Measurements from ENCODE around the gene CCNY.

CCNY gene

DNA sequence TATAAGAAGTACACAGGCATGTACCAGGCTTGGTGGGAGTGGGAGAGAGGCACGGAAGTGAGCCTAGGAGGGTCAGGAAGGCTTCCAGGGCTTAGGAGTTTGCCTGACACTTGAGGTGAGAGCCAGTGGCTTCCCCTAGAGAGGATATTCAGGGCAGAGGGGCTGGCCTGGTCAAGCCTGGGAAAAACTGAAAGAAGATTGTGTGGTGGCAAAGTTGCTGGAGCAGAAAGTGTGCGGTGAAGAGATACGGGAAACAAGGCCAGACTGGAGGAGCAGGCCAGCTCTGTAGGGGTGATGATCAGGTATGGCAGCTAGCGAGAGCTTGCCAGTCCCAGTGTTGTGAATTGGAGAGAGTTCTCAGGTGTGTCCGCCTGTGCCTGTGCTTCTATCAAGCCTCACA is 129.9 kb downstream of the CCNY start:
- no peak overlapping the region for H3K4me3 ChIP-seq (ENCODE audit: low read depth, low read length)
- TF ChIP-seq, protein P1, sequence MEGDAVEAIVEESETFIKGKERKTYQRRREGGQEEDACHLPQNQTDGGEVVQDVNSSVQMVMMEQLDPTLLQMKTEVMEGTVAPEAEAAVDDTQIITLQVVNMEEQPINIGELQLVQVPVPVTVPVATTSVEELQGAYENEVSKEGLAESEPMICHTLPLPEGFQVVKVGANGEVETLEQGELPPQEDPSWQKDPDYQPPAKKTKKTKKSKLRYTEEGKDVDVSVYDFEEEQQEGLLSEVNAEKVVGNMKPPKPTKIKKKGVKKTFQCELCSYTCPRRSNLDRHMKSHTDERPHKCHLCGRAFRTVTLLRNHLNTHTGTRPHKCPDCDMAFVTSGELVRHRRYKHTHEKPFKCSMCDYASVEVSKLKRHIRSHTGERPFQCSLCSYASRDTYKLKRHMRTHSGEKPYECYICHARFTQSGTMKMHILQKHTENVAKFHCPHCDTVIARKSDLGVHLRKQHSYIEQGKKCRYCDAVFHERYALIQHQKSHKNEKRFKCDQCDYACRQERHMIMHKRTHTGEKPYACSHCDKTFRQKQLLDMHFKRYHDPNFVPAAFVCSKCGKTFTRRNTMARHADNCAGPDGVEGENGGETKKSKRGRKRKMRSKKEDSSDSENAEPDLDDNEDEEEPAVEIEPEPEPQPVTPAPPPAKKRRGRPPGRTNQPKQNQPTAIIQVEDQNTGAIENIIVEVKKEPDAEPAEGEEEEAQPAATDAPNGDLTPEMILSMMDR (IDR thresholded peaks at IDR 0.05; ENCODE audit: control insufficient read depth, extremely low read depth, insufficient read depth): no peak
- no peak for DNase-seq (ENCODE audit: low read depth)

DNA sequence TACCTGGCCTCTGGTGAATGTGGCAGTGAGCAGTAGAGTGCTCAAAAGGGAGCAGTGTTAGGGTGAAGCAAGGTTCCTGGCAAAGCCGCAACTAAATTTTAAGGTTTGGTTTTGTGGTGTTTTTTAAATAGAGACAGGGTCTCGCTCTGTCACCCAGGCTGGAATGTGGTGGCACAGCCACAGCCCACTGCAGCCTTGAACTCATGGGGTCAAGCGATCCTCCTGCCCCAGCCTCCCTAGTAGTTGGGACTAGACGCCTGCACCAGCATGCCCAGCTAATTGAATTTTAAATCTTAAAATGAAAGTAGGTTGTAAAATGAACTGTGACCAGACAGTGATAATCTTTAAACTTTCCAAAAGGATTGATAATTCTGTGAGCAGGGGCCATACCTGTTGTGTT is 130.4 kb downstream of the CCNY start:
- H3K4me3 ChIP-seq (ENCODE audit: low read depth, low read length): no peak overlapping the region
- DNase-seq (ENCODE audit: low read depth): no peak

DNA sequence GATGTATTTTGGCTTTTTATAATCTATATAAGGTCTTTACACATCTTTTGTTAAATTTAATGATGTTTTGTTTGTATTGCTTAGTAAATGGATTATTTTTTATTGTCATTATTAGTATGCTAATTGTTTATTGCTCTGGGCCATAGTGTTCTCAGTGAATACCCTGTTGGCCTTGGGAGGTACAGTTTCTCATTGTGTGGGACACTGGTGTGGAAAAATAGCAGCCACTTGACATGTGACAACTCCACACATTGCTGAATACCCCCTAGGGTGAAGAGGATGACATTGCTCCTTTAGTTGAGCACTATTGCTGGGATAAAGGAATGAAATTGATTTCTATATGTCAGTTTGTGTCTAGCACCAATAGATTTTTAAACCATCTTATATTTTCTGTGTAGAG is 130.9 kb downstream of the CCNY start:
- TF ChIP-seq, protein P1 (IDR thresholded peaks at IDR 0.05; ENCODE audit: control insufficient read depth, extremely low read depth, insufficient read depth): no peak
- no peak overlapping the region for H3K4me3 ChIP-seq (ENCODE audit: low read depth, low read length)

More for the DNA sequence above, 130.4 kb downstream of the CCNY start:
- TF ChIP-seq, protein P1 (IDR thresholded peaks at IDR 0.05; ENCODE audit: control insufficient read depth, extremely low read depth, insufficient read depth): no peak

DNA sequence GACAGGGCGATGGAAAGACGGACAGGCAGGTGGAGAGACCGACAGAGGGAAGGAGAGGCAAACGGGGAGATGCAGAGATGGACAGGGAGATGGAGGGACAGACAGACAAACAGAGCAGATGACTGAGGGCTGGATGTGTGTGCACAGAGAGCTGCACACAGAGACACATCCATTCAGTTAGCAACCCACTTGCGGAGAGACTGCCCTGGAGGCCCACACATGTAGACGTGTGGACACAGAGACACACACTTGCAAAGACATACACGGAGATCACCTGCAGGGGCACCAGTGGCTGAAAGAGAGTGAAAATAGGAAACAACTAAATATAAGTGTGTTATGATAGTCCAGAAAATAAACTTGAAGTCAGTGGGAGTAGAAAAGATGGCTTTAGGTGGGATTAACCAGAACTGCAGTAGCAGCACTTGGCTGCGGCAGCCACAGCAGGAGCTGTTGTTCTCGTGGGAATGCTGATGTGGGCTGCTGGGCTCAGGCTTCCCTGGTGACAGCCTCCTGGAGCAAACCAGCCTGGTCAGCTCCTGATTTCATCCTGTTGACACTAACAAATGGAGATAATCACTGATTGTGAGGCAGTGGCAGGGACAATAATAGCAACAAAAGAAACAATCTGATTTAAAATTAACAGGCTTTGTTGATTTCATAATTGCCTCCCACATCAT is 134.1 kb downstream of the CCNY start:
- DNase-seq (ENCODE audit: low read depth): no peak
- no peak overlapping the region for H3K4me3 ChIP-seq (ENCODE audit: low read depth, low read length)
- TF ChIP-seq, protein P1 (IDR thresholded peaks at IDR 0.05; ENCODE audit: control insufficient read depth, extremely low read depth, insufficient read depth): no peak

More for the DNA sequence above, 130.9 kb downstream of the CCNY start:
- DNase-seq (ENCODE audit: low read depth): no peak

DNA sequence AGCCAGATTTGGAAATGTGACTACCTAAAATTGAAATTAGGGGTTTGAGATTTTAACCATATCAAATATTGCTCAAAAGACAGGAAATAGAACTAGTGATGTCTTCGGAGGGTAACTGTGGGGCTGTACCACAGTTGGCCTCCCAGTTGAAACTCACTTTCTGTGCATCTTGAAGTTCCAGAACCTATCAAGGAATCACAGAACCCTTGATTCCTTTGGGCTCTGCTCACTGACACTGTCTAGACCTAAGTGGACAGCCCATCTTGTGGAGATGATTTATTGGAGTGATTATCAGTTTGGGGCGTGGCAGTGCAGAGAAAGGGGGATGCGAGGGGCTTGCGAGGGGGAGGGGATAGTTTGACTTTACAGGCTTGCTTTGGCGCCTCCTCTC is 134.6 kb downstream of the CCNY start:
- TF ChIP-seq, protein P1 (IDR thresholded peaks at IDR 0.05; ENCODE audit: control insufficient read depth, extremely low read depth, insufficient read depth): no peak
- no peak for DNase-seq (ENCODE audit: low read depth)
- H3K4me3 ChIP-seq (ENCODE audit: low read depth, low read length): no peak overlapping the region

DNA sequence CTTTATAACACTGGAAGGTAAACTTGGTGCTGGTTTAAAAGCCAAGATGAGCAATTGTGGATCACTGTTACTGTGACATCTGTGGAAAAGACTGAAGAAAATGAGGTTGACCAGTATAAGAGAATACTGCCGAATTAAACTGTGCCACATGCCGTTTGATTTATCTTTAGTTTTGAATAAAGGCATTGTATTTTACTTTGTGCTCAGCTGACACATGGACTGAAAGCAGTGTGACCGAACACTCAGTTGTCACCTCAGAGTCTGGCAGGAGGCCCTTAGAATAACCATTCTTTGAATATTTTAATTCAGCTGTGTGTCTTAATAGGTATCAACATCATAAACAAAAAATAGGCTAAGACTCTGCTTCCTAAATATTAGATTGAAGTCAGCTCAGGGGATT is 135.1 kb downstream of the CCNY start:
- TF ChIP-seq, protein P1 (IDR thresholded peaks at IDR 0.05; ENCODE audit: control insufficient read depth, extremely low read depth, insufficient read depth): no peak

DNA sequence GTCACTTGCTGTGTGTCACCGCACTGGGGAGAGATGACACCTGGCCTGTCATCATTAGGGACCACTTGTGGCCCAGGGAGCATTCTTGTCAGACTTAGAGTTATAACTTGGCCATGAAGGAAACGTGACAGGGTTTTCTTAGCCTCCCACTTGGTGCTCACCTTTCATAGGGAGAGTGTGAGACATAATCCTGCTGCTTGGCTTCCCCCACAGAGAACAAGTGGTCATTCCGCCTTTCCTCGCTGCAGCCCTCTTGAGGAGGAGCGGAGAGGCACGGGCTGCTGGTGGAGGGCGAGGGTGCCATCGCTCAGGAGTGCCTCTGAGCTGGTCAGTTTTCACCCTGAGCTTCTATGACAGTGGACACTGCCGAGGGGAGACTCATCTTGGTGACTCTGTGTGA is 143.8 kb downstream of the CCNY start:
- no peak overlapping the region for H3K4me3 ChIP-seq (ENCODE audit: low read depth, low read length)
- TF ChIP-seq, protein P1 (IDR thresholded peaks at IDR 0.05; ENCODE audit: control insufficient read depth, extremely low read depth, insufficient read depth): no peak
- no peak for DNase-seq (ENCODE audit: low read depth)

More for the DNA sequence above, 135.1 kb downstream of the CCNY start:
- H3K4me3 ChIP-seq (ENCODE audit: low read depth, low read length): no peak overlapping the region
- no peak for DNase-seq (ENCODE audit: low read depth)

Data from LNCaP clone FGC (cell line).